C4-2B (cell line): ENCODE measurements around the gene EOLA1.
A peak's percentile ranks its signal among the peaks of the same experiment; 100 is the strongest.
"Not testable (repeated sequence)": the region's sequence is repeated elsewhere in the genome, so short reads cannot be mapped to it uniquely, and the experiment has no call there.

Experiments used
- H3K27ac ChIP-seq: fragments of 450-650 bp; 2 replicates; pipeline ENCODE4 v1.5.1; 2017
- CTCF ChIP-seq: fragments of 450-650 bp; conservative IDR thresholded peaks from 2 replicates; pipeline ENCODE4 v1.5.1; 2017; ENCODE audit warnings: mild to moderate bottlenecking
- ZFX ChIP-seq: fragments of 450-650 bp; IDR thresholded peaks from 2 replicates; pipeline ENCODE4 v1.6.1; 2017

Gene EOLA1

GRCh38 chrX:149571770-149572169, 31.0 kb downstream of the EOLA1 start:
- H3K27ac ChIP-seq: peak overlapping the region; percentile 20; the same call in 1 of the 2 replicates
- TF ChIP-seq CTCF (no peak; the same call in 1 of the 2 replicates), ZFX (no peak)

DNA sequence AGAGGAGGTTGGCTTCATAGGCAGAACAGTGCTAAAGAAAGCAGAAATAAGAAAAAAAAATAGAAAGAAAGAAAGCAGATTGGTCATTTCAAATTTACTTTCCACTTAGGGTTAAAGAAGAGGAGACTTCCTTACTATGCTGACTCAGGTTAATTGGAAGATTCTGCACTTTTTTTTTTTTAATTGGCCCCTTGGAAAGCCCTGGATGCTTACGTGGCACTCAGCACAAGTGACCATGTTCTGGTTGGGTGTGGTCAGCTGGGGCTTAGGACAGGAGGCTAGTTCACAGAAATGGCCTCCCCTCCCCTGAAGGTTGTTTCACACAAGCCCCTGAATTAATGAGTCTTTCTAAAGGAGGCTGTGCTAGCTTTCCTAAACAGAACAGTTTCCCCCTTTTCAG, 31.9 kb downstream of the EOLA1 start:
- H3K27ac ChIP-seq: no peak overlapping the region

DNA sequence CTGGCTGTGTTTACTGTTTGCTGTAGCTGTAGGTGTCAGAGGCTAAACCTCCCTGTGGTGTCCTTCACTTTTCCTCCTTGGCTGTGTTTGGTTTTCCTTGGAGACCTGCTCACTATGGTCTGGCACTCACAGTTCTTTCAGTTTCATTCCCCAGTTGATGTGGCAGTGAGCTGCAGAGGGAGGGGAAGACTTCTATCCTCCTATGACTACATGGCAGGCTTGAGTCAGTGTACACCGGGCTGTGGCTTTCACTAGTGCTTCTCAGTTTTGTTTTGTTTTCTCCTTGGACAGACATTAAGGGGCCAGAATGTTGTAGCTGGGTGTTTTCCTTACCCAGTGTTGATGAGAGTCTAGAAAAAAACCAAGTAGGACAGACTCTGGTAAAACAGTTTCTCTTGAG, 32.6 kb downstream of the EOLA1 start:
- H3K27ac ChIP-seq: not testable (repeated sequence)

More for the DNA sequence above, 31.9 kb downstream of the EOLA1 start:
- TF ChIP-seq CTCF: no peak
- no peak for TF ChIP-seq ZFX

DNA sequence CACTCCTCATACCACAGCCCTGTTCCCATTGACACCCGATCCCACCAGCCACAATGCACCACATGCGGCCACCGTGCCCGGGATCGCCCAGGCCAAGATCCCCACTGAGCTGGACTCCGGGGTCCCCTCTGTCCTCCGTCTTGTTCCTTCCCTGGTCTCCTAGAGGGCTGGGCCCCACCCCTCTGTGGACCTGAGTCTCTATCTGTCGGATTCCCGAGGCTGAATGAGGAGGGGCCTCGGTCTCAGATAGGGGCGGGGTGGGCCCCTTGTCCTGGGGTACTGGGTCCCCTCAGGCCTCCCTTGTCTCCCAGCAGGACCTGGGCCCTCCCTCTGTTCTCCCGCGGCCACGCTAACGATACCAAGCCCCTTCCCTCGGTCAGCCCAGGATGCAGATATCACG, 44.8 kb downstream of the EOLA1 start:
- H3K27ac ChIP-seq: not testable (repeated sequence)

DNA sequence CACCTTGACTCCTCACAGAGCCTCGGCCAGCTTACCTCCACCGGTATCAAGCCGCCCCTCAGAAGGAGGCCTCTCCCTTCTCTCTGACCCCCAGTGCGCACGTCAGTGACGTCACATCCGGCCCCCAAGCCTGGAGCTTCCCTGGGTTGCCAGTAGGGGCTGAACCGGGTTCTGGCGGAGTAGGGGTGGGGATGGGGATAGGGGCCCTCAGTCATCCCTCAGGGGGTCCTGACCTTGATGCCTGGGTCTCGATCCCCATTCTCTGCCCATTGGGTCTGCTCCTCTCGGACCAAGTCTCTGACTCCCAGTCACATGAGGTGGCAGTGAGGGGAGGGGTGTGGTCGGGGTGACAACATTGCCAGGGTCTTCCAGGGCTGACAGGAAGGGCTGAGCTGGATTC, 46.5 kb downstream of the EOLA1 start, which contains the start of gene MAGEA9B:
Gene MAGEA9B (minus strand): TSS at position 101 of the 400 bp plus-strand sequence. CDS start 4,280 bp downstream, outside the sequence.
- H3K27ac ChIP-seq: not testable (repeated sequence)

- not testable (repeated sequence) for H3K27ac ChIP-seq
Measured at GRCh38 chrX:149590993-149591392, 50.2 kb downstream of the EOLA1 start.

- not testable (repeated sequence) for H3K27ac ChIP-seq
Measured at GRCh38 chrX:149595214-149595613, 54.4 kb downstream of the EOLA1 start, which contains the start of gene HSFX2. Gene HSFX2, minus strand, starts transcription at chrX:149595314. Its CDS starts 614 bp downstream, at chrX:149594700.

- not testable (repeated sequence) for H3K27ac ChIP-seq
Measured at GRCh38 chrX:149595943-149596342, 55.1 kb downstream of the EOLA1 start.
